ELF-1 (cell line): Measurements from ENCODE around the gene TANC1.
"Not testable (repeated sequence)": the region's sequence is repeated elsewhere in the genome, so short reads cannot be mapped to it uniquely, and the experiment has no call there.

Experiments used
- DNase-seq: peaks from one replicate; pipeline ENCODE4 v3.0.0-alpha.2; 2016; ENCODE audit warnings: low read depth, low spot score

TANC1 gene

GRCh38 chr2:159029936-159030335 lies 61.5 kb downstream of the TANC1 start:
- no peak for DNase-seq

GRCh38 chr2:159030674-159031380 lies 62.4 kb downstream of the TANC1 start:
- peak; percentile 93 for DNase-seq

- DNase-seq: no peak
Observed at GRCh38 chr2:159032146-159032545, 63.7 kb downstream of the TANC1 start.

- DNase-seq: no peak
Observed at GRCh38 chr2:159032580-159032979, 64.1 kb downstream of the TANC1 start.

- no peak for DNase-seq
Observed at GRCh38 chr2:159034713-159035112, 66.3 kb downstream of the TANC1 start.

GRCh38 chr2:159035790-159036411 lies 67.5 kb downstream of the TANC1 start:
- DNase-seq: peak; percentile 83

- not testable (repeated sequence) for DNase-seq
Observed at GRCh38 chr2:159036461-159036860, 68.0 kb downstream of the TANC1 start.

- DNase-seq: not testable (repeated sequence)
Observed at GRCh38 chr2:159041328-159041727, 72.9 kb downstream of the TANC1 start.

GRCh38 chr2:159042115-159042850 lies 73.8 kb downstream of the TANC1 start:
- no peak for DNase-seq

- no peak for DNase-seq
Observed at GRCh38 chr2:159043710-159044109, 75.3 kb downstream of the TANC1 start.

- DNase-seq: peak; percentile 19
Observed at GRCh38 chr2:159044804-159045286, 76.4 kb downstream of the TANC1 start.

GRCh38 chr2:159045545-159046454 lies 77.4 kb downstream of the TANC1 start:
- no peak for DNase-seq

GRCh38 chr2:159046966-159047365 lies 78.5 kb downstream of the TANC1 start:
- DNase-seq: no peak

GRCh38 chr2:159050426-159050825 lies 82.0 kb downstream of the TANC1 start:
- no peak for DNase-seq

- DNase-seq: no peak
Observed at GRCh38 chr2:159051133-159051532, 82.7 kb downstream of the TANC1 start.

GRCh38 chr2:159051661-159052060 lies 83.2 kb downstream of the TANC1 start:
- no peak for DNase-seq

GRCh38 chr2:159052157-159052601 lies 83.7 kb downstream of the TANC1 start:
- no peak for DNase-seq

GRCh38 chr2:159053161-159054031 lies 85.0 kb downstream of the TANC1 start:
- no peak for DNase-seq

GRCh38 chr2:159054032-159054334 lies 85.5 kb downstream of the TANC1 start:
- DNase-seq: no peak

- no peak for DNase-seq
Observed at GRCh38 chr2:159054985-159055384, 86.5 kb downstream of the TANC1 start.

- DNase-seq: no peak
Observed at GRCh38 chr2:159060518-159060917, 92.1 kb downstream of the TANC1 start.
